Liver (tissue), 3 donors: ENCODE results near the gene SEC11C.

ENCODE experiments used
- CTCF ChIP-seq: fragments of 150-350 bp; IDR thresholded peaks from 2 replicates; pipeline ENCODE4 v1.5.1; 2017; ENCODE audit warnings: improper control_type of control experiment, low read depth, low read length; ENCODE audit not compliant: missing input control
- EGR1 ChIP-seq, 2 donors: IDR thresholded peaks; 2 replicates each; pipeline ENCODE4 v1.6.1; 2016 to 2018; ENCODE audit warnings: antibody characterized with exemption in 2 of 2, low read depth in 2 of 2
- GABPA ChIP-seq, 2 donors: IDR thresholded peaks in 1 of 2; conservative IDR thresholded peaks in 1 of 2; 2 replicates each; pipeline ENCODE4 v1.6.1; 2016; ENCODE audit warnings: antibody characterized with exemption in 2 of 2, mild to moderate bottlenecking in 1 of 2, moderate library complexity in 1 of 2
- HNF4G ChIP-seq: IDR thresholded peaks from 2 replicates; pipeline ENCODE4 v1.6.1; 2016; ENCODE audit warnings: antibody characterized with exemption
- JUND ChIP-seq, 2 donors: IDR thresholded peaks; 2 replicates each; pipeline ENCODE4 v1.6.1; 2016; ENCODE audit warnings: antibody characterized with exemption in 2 of 2
- NR2F2 ChIP-seq: IDR thresholded peaks from 2 replicates; pipeline ENCODE4 v1.6.1; 2016; ENCODE audit warnings: antibody characterized with exemption
- RAD21 ChIP-seq, 2 donors: IDR thresholded peaks; 2 replicates each; pipeline ENCODE4 v1.6.1; 2016; ENCODE audit warnings: antibody characterized with exemption in 2 of 2, mild to moderate bottlenecking in 2 of 2
- REST ChIP-seq: IDR thresholded peaks from 2 replicates; pipeline ENCODE4 v1.6.1; 2016; ENCODE audit warnings: antibody characterized with exemption, mild to moderate bottlenecking
- SP1 ChIP-seq: IDR thresholded peaks from 2 replicates; pipeline ENCODE4 v1.6.1; 2018; ENCODE audit warnings: antibody characterized with exemption, mild to moderate bottlenecking
- TAF1 ChIP-seq: conservative IDR thresholded peaks from 2 replicates; pipeline ENCODE4 v1.6.1; 2016; ENCODE audit warnings: antibody characterized with exemption, mild to moderate bottlenecking
- YY1 ChIP-seq: IDR thresholded peaks from 2 replicates; pipeline ENCODE4 v1.6.1; 2016; ENCODE audit warnings: antibody characterized with exemption, mild to moderate bottlenecking
- ZBTB33 ChIP-seq: IDR thresholded peaks from 2 replicates; pipeline ENCODE4 v1.6.1; 2016; ENCODE audit warnings: antibody characterized with exemption
- TF ChIP-seq, protein P1 (sequence below): IDR thresholded peaks from 2 replicates; pipeline ENCODE4 v1.6.1; 2016; ENCODE audit warnings: antibody characterized with exemption
- donor health status: healthy.
- donor health status: healthy.

DNA sequence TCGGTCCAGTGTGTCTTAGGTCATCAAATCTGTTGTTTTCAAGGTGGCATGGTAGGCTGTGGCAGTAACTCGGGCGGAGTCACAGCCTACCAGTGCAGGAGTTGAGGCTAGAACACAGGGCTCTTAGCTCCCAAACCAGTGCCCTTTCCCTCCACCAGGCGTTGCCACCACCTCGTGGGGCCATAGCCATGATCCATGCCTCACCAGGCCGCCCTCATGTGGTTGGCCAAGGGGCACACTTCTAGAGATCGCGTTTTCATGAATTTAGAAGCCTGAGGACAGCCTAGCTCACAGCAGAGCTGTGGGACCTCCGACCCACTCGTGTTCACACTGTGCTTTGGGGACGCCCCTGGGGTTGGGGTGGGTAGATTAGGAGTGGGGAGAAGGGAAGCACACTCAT is 10.6 kb downstream of the SEC11C start:
- no peak for TF ChIP-seq ZBTB33
- TF ChIP-seq RAD21 (IDR thresholded peaks at IDR 0.05) = no peak
- TF ChIP-seq SP1 = no peak
- TF ChIP-seq, protein P1, sequence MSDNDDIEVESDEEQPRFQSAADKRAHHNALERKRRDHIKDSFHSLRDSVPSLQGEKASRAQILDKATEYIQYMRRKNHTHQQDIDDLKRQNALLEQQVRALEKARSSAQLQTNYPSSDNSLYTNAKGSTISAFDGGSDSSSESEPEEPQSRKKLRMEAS = no peak
- TF ChIP-seq CTCF = no peak
- no peak for TF ChIP-seq YY1
- TF ChIP-seq REST = no peak
- no peak for TF ChIP-seq TAF1
- TF ChIP-seq NR2F2 = no peak
- TF ChIP-seq GABPA (IDR thresholded peaks at IDR 0.05 in 1 of 2, conservative IDR thresholded peaks at IDR 0.05 in 1 of 2) = no peak
- no peak for TF ChIP-seq JUND (IDR thresholded peaks at IDR 0.05)
- TF ChIP-seq HNF4G = no peak
- no peak for TF ChIP-seq EGR1 (IDR thresholded peaks at IDR 0.05; ENCODE audit: low read depth in 2 of 2)
